ENCODE results near the gene SCN1B.
A peak's percentile ranks its signal among the peaks of the same experiment; 100 is the strongest.
"Not testable (repeated sequence)": the region's sequence is repeated elsewhere in the genome, so short reads cannot be mapped to it uniquely, and the experiment has no call there.

SCN1B gene

GRCh38 chr19:35013041-35013819 is 17.0 kb upstream of the SCN1B start:
- peak; percentile 77 for DNase-seq
- no peak overlapping the region for H3K4me2 ChIP-seq (ENCODE audit: insufficient read depth, low read length)

DNA sequence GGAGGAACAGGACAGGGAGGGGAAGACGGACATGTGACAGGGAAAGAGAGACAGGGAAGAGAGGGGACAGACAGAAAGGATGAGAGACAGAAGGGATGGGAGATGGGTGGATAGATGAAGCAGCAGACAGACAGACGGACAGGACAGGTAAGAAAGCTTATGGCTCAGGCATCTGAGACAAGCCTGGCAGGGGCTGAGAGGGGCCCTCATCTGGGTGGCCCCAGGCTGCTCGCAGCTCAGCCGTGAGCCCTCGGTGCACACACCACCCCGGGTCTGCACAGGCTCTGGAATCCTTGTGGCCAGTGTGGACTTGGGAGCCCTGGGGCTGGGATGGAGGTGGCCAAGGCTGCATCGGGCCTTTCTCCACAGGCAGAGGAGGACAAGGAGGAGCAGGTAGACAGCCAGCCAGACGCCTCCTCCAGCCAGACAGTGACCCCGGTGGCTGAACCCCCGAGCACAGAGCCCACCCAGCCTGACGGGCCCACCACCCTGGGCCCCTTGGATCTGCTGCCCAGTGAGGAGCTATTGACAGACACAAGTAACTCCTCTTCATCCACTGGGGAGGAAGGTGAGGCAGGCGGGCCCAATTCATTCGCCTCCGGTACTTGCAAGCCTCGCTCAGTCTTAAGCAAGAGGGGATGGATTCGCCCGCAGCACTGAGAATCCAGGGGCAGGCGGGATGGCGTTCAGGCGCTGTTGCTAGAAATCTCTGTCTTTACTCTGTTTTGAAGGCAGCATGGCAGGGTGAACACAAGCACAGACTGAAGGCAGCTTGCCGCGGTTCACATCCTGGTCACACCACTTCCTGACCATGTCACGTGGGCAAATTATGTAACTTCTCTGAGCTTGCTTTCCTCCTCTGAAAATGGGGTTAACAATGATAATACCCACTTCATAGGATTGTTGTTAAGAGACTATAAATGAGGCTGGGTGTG is 16.2 kb upstream of the SCN1B start:
- Histone ChIP-seq H3K27ac (ENCODE audit: low read length) (no peak overlapping the region; the same call in 1 of the 2 replicates), H3K36me3 (ENCODE audit: insufficient read depth, low read length) (peaks cover 97% of the 10 kb centered on the region), H3K4me3 (ENCODE audit: low read depth in 1 of 2, low read length in 2 of 2) (no peak overlapping the region), H3K4me2 (ENCODE audit: insufficient read depth, low read length) (no peak overlapping the region), H4K20me1 (ENCODE audit: insufficient read depth, low read length) (peaks cover 50% of the 10 kb centered on the region), H3K9ac (ENCODE audit: low read depth, low read length) (no peak overlapping the region), H3K9me3 (ENCODE audit: insufficient read depth, low read length, severe bottlenecking) (no peaks in the 10 kb centered on the region), H2AFZ (ENCODE audit: low read depth, low read length) (no peak overlapping the region), H3K4me1 (ENCODE audit: insufficient read depth, low read length) (no peaks in the 10 kb centered on the region), H3K27me3 (ENCODE audit: insufficient read depth, low read length, poor library complexity) (no peaks in the 10 kb centered on the region), H3K79me2 (ENCODE audit: insufficient read depth, low read length) (peaks cover 3% of the 10 kb centered on the region; the same call in 1 of the 2 replicates)
- peak; percentile 41; the same call in 2 of the 3 replicates for ATAC-seq (ENCODE audit: insufficient read depth, low read depth)
- TF ChIP-seq, protein P1, sequence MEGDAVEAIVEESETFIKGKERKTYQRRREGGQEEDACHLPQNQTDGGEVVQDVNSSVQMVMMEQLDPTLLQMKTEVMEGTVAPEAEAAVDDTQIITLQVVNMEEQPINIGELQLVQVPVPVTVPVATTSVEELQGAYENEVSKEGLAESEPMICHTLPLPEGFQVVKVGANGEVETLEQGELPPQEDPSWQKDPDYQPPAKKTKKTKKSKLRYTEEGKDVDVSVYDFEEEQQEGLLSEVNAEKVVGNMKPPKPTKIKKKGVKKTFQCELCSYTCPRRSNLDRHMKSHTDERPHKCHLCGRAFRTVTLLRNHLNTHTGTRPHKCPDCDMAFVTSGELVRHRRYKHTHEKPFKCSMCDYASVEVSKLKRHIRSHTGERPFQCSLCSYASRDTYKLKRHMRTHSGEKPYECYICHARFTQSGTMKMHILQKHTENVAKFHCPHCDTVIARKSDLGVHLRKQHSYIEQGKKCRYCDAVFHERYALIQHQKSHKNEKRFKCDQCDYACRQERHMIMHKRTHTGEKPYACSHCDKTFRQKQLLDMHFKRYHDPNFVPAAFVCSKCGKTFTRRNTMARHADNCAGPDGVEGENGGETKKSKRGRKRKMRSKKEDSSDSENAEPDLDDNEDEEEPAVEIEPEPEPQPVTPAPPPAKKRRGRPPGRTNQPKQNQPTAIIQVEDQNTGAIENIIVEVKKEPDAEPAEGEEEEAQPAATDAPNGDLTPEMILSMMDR (IDR thresholded peaks at IDR 0.05; ENCODE audit: borderline replicate concordance, extremely low read depth, low read length, poor library complexity, severe bottlenecking): no peak
- no peak for TF ChIP-seq EZH2 (IDR thresholded peaks at IDR 0.05; ENCODE audit: borderline replicate concordance, low read depth, low read length, severe bottlenecking)
- DNase-seq: peak; percentile 35

More at GRCh38 chr19:35013041-35013819, 17.0 kb upstream of the SCN1B start:
- H3K9me3 ChIP-seq (ENCODE audit: insufficient read depth, low read length, severe bottlenecking): no peaks in the 10 kb centered on the region
- H3K27ac ChIP-seq (ENCODE audit: low read length): peak overlapping the region; percentile 22; the same call in 1 of the 2 replicates
- peaks cover 3% of the 10 kb centered on the region; the same call in 1 of the 2 replicates for H3K79me2 ChIP-seq (ENCODE audit: insufficient read depth, low read length)
- no peak overlapping the region for H3K9ac ChIP-seq (ENCODE audit: low read depth, low read length)
- H3K36me3 ChIP-seq (ENCODE audit: insufficient read depth, low read length): peaks cover 95% of the 10 kb centered on the region
- no peak overlapping the region for H3K4me3 ChIP-seq (ENCODE audit: low read depth in 1 of 2, low read length in 2 of 2)
- peak; percentile 74 for ATAC-seq (ENCODE audit: insufficient read depth, low read depth)
- H3K27me3 ChIP-seq (ENCODE audit: insufficient read depth, low read length, poor library complexity): no peaks in the 10 kb centered on the region
- H4K20me1 ChIP-seq (ENCODE audit: insufficient read depth, low read length): peaks cover 50% of the 10 kb centered on the region
- TF ChIP-seq, protein P1 (IDR thresholded peaks at IDR 0.05; ENCODE audit: borderline replicate concordance, extremely low read depth, low read length, poor library complexity, severe bottlenecking): peak; percentile 91
- TF ChIP-seq EZH2 (IDR thresholded peaks at IDR 0.05; ENCODE audit: borderline replicate concordance, low read depth, low read length, severe bottlenecking): no peak
- H3K4me1 ChIP-seq (ENCODE audit: insufficient read depth, low read length): no peaks in the 10 kb centered on the region
- H2AFZ ChIP-seq (ENCODE audit: low read depth, low read length): no peak overlapping the region

DNA sequence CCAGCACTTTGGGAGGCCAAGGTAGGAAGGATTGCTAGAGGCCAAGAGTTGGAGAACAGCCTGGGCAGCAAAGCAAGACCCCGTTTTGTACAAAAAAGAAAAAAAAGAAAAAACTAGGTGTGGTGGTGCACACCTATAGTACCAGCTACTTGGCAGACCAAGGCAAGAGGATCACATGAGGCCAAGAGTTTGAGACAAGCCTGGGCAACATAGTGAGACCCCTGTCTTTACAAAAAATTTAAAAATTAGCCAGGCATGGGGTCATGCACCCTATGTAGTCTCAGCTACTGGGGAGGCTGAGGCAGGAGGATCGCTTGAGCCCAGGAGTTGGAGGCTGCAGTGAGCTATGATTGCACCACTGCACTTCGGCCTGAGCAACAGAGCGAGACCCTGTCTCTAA is 15.5 kb upstream of the SCN1B start:
- not testable (repeated sequence) for H3K4me1 ChIP-seq (ENCODE audit: insufficient read depth, low read length); H2AFZ ChIP-seq (ENCODE audit: low read depth, low read length); H3K9me3 ChIP-seq (ENCODE audit: insufficient read depth, low read length, severe bottlenecking); H3K4me2 ChIP-seq (ENCODE audit: insufficient read depth, low read length); DNase-seq; H3K4me3 ChIP-seq (ENCODE audit: low read depth in 1 of 2, low read length in 2 of 2); H3K27me3 ChIP-seq (ENCODE audit: insufficient read depth, low read length, poor library complexity); H3K9ac ChIP-seq (ENCODE audit: low read depth, low read length); ATAC-seq (ENCODE audit: insufficient read depth, low read depth); H3K79me2 ChIP-seq (ENCODE audit: insufficient read depth, low read length); H3K27ac ChIP-seq (ENCODE audit: low read length)
- Histone ChIP-seq H3K36me3 (ENCODE audit: insufficient read depth, low read length) (peaks cover 97% of the 10 kb centered on the region), H4K20me1 (ENCODE audit: insufficient read depth, low read length) (peaks cover 44% of the 10 kb centered on the region)

Measured in DND-41 (cell line).